Measurements from ENCODE around the gene CAMSAP2.

DNA sequence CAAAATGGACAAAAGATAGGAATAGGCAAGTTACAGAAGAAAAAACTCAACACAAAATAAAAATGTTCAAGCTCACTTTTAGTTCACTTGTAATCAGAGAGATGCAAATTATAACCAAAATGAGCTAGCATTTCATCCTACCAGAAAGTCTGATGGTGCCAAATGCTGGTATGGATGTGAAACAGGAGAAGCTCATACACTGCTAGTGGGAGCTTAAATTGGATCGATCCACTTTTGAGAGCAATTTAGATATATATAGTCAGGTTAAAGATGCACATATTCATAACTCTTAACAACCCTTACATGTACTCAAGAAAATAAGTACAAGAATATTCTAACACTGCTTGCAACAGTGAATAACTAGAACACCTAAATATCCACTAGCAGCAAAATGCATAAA is 18.5 kb upstream of the CAMSAP2 start:
- TF ChIP-seq, protein P1, sequence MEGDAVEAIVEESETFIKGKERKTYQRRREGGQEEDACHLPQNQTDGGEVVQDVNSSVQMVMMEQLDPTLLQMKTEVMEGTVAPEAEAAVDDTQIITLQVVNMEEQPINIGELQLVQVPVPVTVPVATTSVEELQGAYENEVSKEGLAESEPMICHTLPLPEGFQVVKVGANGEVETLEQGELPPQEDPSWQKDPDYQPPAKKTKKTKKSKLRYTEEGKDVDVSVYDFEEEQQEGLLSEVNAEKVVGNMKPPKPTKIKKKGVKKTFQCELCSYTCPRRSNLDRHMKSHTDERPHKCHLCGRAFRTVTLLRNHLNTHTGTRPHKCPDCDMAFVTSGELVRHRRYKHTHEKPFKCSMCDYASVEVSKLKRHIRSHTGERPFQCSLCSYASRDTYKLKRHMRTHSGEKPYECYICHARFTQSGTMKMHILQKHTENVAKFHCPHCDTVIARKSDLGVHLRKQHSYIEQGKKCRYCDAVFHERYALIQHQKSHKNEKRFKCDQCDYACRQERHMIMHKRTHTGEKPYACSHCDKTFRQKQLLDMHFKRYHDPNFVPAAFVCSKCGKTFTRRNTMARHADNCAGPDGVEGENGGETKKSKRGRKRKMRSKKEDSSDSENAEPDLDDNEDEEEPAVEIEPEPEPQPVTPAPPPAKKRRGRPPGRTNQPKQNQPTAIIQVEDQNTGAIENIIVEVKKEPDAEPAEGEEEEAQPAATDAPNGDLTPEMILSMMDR (IDR thresholded peaks at IDR 0.05): no peak
- TF ChIP-seq, protein P2, sequence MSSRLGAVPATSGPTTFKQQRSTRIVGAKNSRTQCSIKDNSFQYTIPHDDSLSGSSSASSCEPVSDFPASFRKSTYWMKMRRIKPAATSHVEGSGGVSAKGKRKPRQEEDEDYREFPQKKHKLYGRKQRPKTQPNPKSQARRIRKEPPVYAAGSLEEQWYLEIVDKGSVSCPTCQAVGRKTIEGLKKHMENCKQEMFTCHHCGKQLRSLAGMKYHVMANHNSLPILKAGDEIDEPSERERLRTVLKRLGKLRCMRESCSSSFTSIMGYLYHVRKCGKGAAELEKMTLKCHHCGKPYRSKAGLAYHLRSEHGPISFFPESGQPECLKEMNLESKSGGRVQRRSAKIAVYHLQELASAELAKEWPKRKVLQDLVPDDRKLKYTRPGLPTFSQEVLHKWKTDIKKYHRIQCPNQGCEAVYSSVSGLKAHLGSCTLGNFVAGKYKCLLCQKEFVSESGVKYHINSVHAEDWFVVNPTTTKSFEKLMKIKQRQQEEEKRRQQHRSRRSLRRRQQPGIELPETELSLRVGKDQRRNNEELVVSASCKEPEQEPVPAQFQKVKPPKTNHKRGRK (CRISPR knock-in tag; IDR thresholded peaks at IDR 0.05; ENCODE audit: borderline replicate concordance): no peak
- TF ChIP-seq ZNF219 (CRISPR knock-in tag; IDR thresholded peaks at IDR 0.05; ENCODE audit: borderline replicate concordance): no peak
- TF ChIP-seq, protein P3, sequence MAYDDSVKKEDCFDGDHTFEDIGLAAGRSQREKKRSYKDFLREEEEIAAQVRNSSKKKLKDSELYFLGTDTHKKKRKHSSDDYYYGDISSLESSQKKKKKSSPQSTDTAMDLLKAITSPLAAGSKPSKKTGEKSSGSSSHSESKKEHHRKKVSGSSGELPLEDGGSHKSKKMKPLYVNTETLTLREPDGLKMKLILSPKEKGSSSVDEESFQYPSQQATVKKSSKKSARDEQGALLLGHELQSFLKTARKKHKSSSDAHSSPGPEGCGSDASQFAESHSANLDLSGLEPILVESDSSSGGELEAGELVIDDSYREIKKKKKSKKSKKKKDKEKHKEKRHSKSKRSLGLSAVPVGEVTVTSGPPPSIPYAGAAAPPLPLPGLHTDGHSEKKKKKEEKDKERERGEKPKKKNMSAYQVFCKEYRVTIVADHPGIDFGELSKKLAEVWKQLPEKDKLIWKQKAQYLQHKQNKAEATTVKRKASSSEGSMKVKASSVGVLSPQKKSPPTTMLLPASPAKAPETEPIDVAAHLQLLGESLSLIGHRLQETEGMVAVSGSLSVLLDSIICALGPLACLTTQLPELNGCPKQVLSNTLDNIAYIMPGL (CRISPR knock-in tag; IDR thresholded peaks at IDR 0.05): no peak
